Measurements from ENCODE around the gene SUSD6.

The SUSD6 gene

GRCh38 chr14:69625299-69626131, 14.1 kb downstream of the SUSD6 start:
- no peak for TF ChIP-seq EZH2phosphoT487 (IDR thresholded peaks at IDR 0.05; ENCODE audit: borderline replicate concordance, low read length)
- no peak for TF ChIP-seq CTCF (IDR thresholded peaks at IDR 0.05; ENCODE audit: low read depth, low read length, poor library complexity, severe bottlenecking)
- Histone ChIP-seq H3K79me2 (ENCODE audit: control insufficient read depth, low read length) (peaks cover 98% of the 10 kb centered on the region), H3K36me3 (ENCODE audit: control insufficient read depth, low read length) (no peaks in the 10 kb centered on the region), H3K27me3 (ENCODE audit: control insufficient read depth, low read length) (no peaks in the 10 kb centered on the region), H3K27ac (ENCODE audit: low read depth, low read length) (peak overlapping the region; percentile 23), H3F3A (ENCODE audit: control insufficient read depth, insufficient read depth) (peaks cover 11% of the 10 kb centered on the region; the same call in 1 of the 2 replicates), H3K4me2 (ENCODE audit: low read length) (peak overlapping the region; percentile 71), H3K4me3 (ENCODE audit: low read length) (peak overlapping the region; percentile 52), H3K9me3 (ENCODE audit: control insufficient read depth, insufficient read depth, low read length) (no peaks in the 10 kb centered on the region), H3K9me2 (replicated peaks; ENCODE audit: control insufficient read depth, low read length) (no peaks in the 10 kb centered on the region), H4K20me1 (ENCODE audit: control insufficient read depth, insufficient read depth, low read depth, low read length) (no peaks in the 10 kb centered on the region), H3K4me1 (ENCODE audit: control insufficient read depth, low read length) (peaks cover 83% of the 10 kb centered on the region)

- Histone ChIP-seq H3K27ac (ENCODE audit: low read depth, low read length) (peak overlapping the region; percentile 23; the same call in 1 of the 2 replicates), H4K20me1 (ENCODE audit: control insufficient read depth, insufficient read depth, low read depth, low read length) (no peaks in the 10 kb centered on the region), H3K4me1 (ENCODE audit: control insufficient read depth, low read length) (peaks cover 83% of the 10 kb centered on the region), H3K9me2 (replicated peaks; ENCODE audit: control insufficient read depth, low read length) (no peaks in the 10 kb centered on the region), H3F3A (ENCODE audit: control insufficient read depth, insufficient read depth) (peaks cover 17% of the 10 kb centered on the region), H3K27me3 (ENCODE audit: control insufficient read depth, low read length) (no peaks in the 10 kb centered on the region), H3K9me3 (ENCODE audit: control insufficient read depth, insufficient read depth, low read length) (no peaks in the 10 kb centered on the region), H3K4me3 (ENCODE audit: low read length) (no peak overlapping the region), H3K36me3 (ENCODE audit: control insufficient read depth, low read length) (no peaks in the 10 kb centered on the region), H3K4me2 (ENCODE audit: low read length) (peak overlapping the region; percentile 71), H3K79me2 (ENCODE audit: control insufficient read depth, low read length) (peaks cover 98% of the 10 kb centered on the region)
- TF ChIP-seq CTCF (IDR thresholded peaks at IDR 0.05; ENCODE audit: low read depth, low read length, poor library complexity, severe bottlenecking) (no peak), EZH2phosphoT487 (IDR thresholded peaks at IDR 0.05; ENCODE audit: borderline replicate concordance, low read length) (no peak)
Measured at GRCh38 chr14:69626132-69626500, 14.7 kb downstream of the SUSD6 start.

GRCh38 chr14:69629225-69630127, 18.1 kb downstream of the SUSD6 start:
- H3K27ac ChIP-seq (ENCODE audit: low read depth, low read length): peak overlapping the region; percentile 34
- peaks cover 96% of the 10 kb centered on the region for H3K4me1 ChIP-seq (ENCODE audit: control insufficient read depth, low read length)
- H3F3A ChIP-seq (ENCODE audit: control insufficient read depth, insufficient read depth): peaks cover 17% of the 10 kb centered on the region

More at GRCh38 chr14:69629225-69630127, 18.1 kb downstream of the SUSD6 start:
- Histone ChIP-seq H3K79me2 (ENCODE audit: control insufficient read depth, low read length) (peaks cover 100% of the 10 kb centered on the region), H4K20me1 (ENCODE audit: control insufficient read depth, insufficient read depth, low read depth, low read length) (peaks cover 12% of the 10 kb centered on the region), H3K9me2 (replicated peaks; ENCODE audit: control insufficient read depth, low read length) (no peaks in the 10 kb centered on the region), H3K27me3 (ENCODE audit: control insufficient read depth, low read length) (no peaks in the 10 kb centered on the region), H3K36me3 (ENCODE audit: control insufficient read depth, low read length) (no peaks in the 10 kb centered on the region), H3K4me3 (ENCODE audit: low read length) (peak overlapping the region; percentile 72), H3K9me3 (ENCODE audit: control insufficient read depth, insufficient read depth, low read length) (no peaks in the 10 kb centered on the region), H3K4me2 (ENCODE audit: low read length) (peak overlapping the region; percentile 82)
- TF ChIP-seq CTCF (IDR thresholded peaks at IDR 0.05; ENCODE audit: low read depth, low read length, poor library complexity, severe bottlenecking): no peak
- TF ChIP-seq EZH2phosphoT487 (IDR thresholded peaks at IDR 0.05; ENCODE audit: borderline replicate concordance, low read length): no peak

All from DOHH2 (cell line).